Measurements from ENCODE around the gene HAND2.

Gene HAND2

DNA sequence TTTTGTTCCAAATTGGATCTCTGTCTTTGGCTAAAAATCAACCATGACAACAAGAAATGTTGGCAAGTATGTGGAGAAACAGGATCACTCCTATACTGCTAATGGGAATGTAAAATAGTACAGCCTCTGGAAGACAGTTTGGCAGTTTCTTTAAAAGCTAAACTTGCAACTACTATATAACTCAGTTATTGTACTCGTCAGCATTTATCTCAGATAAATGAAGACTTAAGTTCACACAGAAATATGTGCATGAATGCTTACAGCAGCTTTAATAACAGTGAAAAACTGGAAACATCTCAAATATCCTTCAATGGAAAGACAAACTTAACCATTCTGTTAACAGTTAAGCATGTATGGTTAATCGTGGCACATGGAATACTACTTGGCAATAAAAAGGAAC is 15.4 kb upstream of the HAND2 start:
- H3K9me3 Mint-ChIP-seq, result no peaks in the 10 kb centered on the region
- H3K36me3 Mint-ChIP-seq (ENCODE audit: low read depth), result no peaks in the 10 kb centered on the region
- DNase-seq (ENCODE audit: low spot score), result no peak
- H3K27me3 Mint-ChIP-seq (ENCODE audit: low read depth), result peaks cover 34% of the 10 kb centered on the region
- no peak overlapping the region for H3K4me3 Mint-ChIP-seq
- H3K4me1 Mint-ChIP-seq (ENCODE audit: low read depth), result no peaks in the 10 kb centered on the region
- H3K27ac Mint-ChIP-seq, result no peak overlapping the region

DNA sequence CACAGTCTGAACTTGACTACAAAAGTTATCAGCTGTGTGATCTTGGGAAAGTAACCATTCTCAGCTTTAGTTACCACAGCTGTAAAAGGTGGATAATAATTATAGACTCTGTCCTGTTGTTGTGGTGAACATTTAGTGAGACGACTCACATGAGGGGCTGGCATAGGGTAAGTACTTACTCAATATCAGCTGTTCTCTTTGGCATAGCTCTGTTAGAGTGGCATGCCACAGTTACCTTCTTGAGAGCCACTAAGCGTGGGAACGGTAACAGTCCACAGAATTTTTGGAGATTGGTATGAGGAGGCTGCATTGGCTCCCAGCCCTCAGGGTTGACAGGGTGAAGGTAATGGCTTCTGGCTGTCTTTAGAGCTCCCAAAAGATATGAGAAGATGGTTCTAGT is 13.2 kb upstream of the HAND2 start:
- DNase-seq (ENCODE audit: low spot score), result no peak
- no peak overlapping the region for H3K4me3 Mint-ChIP-seq
- H3K27ac Mint-ChIP-seq, result no peak overlapping the region
- H3K36me3 Mint-ChIP-seq (ENCODE audit: low read depth), result no peaks in the 10 kb centered on the region
- peaks cover 2% of the 10 kb centered on the region for H3K4me1 Mint-ChIP-seq (ENCODE audit: low read depth)
- peaks cover 55% of the 10 kb centered on the region for H3K27me3 Mint-ChIP-seq (ENCODE audit: low read depth)
- no peaks in the 10 kb centered on the region for H3K9me3 Mint-ChIP-seq

DNA sequence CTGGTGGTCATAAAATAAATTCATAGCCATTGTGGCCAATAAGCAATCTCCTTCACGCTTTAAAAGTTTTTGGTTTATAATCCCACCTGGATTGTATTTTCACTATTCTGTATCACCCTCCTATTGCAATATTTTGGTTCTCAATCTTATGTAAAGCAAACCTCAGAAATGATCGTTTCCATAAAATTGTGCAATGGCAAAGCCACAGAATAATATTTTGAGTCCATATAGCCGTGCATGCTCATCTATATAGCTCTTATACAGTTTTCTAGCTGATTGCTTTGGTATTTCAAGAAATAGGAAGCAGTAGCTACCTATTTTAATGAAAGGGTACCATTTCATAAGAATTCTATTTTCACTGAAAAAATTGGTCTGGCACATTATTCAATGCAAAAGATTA is 10.0 kb upstream of the HAND2 start:
- DNase-seq (ENCODE audit: low spot score), result no peak
- Mint-ChIP-seq H3K4me1 (ENCODE audit: low read depth) (peaks cover 2% of the 10 kb centered on the region), H3K27me3 (ENCODE audit: low read depth) (peaks cover 64% of the 10 kb centered on the region), H3K27ac (no peak overlapping the region), H3K36me3 (ENCODE audit: low read depth) (no peaks in the 10 kb centered on the region), H3K9me3 (no peaks in the 10 kb centered on the region), H3K4me3 (no peak overlapping the region)

DNA sequence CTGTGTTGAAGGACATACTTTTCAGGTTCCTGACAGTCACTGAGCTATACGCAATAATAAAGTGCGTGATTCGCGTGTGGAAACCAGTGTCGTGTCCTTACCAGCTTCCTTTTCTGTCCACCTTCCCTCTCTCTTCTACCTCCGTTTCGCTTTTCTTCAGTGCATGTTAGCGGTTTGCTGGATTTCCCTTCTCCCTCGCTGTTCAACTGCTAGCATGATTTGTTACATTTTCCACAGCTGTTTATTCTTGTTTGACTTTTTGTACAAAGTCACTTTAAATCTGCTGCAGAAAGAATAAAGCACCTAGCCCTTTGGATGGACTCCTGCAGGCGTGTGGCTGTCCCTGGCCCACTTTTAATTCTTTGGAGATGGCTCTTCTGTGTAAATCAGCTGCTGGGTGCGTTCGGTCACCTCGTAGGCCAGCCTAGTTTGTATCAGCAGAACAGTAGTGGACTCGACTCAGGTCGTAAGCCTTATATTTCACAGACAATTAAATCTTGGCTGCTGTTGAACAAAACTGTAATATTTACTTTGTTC is 8.9 kb upstream of the HAND2 start:
- Mint-ChIP-seq H3K4me1 (ENCODE audit: low read depth) (peaks cover 2% of the 10 kb centered on the region), H3K36me3 (ENCODE audit: low read depth) (no peaks in the 10 kb centered on the region), H3K27me3 (ENCODE audit: low read depth) (peaks cover 71% of the 10 kb centered on the region), H3K4me3 (peak overlapping the region; percentile 35), H3K9me3 (no peaks in the 10 kb centered on the region), H3K27ac (no peak overlapping the region)
- DNase-seq (ENCODE audit: low spot score), result no peak

DNA sequence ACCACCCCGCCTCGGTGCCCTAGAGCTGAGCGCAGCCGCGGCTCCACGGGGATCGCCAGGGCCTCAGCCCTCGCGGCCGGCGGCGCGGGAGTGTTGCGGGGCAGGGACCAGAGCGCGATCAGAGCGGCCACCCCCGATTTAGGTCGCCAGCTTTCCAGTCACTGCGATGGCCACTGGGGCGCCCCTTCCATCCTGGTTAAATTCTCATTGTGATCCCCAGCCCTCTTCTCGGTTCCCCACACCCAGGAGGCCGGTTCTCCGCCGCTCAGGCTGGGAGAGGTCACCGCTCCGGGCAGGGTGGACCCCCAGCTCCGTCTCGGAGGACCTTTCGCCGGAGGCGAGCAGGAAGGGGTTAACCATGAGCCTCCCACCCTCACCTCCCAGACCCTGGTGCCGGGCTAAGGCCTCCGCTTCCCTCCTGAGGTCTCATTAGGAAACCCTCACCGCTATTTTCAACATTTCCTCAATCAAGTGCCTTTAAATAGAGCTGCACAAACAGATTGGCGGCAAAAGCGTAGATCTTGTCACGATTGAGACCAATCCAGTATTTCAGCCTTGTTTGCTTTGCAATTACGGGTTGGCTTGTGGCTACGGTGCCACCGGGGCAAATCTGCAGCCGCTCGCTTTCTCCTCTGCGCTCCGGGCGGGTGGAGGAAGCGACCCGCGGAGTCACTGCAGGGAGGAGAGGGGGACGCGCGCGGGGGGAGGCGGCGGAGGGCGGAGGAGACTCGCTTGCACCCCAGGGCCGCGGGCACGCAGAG is 8.3 kb upstream of the HAND2 start:
- H3K27me3 Mint-ChIP-seq (ENCODE audit: low read depth), result peaks cover 74% of the 10 kb centered on the region
- H3K4me3 Mint-ChIP-seq, result peak overlapping the region; percentile 65
- H3K4me1 Mint-ChIP-seq (ENCODE audit: low read depth), result peaks cover 2% of the 10 kb centered on the region
- H3K36me3 Mint-ChIP-seq (ENCODE audit: low read depth), result no peaks in the 10 kb centered on the region
- no peak overlapping the region for H3K27ac Mint-ChIP-seq
- H3K9me3 Mint-ChIP-seq, result no peaks in the 10 kb centered on the region
- no peak for DNase-seq (ENCODE audit: low spot score)

DNA sequence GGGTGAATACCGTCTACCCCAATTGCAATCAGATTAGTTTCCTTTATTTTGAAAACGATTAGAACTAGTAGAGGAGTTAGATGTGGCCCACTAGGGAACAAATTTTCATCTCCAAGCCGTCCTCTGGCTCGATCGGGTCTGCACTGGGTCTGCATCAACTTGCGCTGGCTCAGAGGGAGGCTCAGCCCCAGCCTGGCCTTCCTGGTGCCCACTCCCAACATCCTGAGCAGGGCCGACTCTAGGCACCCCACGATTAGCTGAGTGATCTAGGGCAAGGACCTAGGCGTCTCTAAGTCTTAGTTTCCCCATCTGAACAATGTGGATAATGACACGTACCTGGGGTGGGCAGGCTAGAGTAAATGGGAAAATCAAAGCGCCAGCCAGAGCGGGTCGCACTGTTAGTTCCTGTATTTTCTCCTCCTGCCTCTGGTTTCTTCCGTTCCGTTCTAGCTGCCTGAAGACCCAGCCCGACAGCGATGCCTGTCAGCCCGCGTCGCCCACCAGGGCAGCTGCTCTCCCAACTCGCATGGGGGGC is 7.7 kb upstream of the HAND2 start:
- H3K36me3 Mint-ChIP-seq (ENCODE audit: low read depth), result no peaks in the 10 kb centered on the region
- peaks cover 81% of the 10 kb centered on the region for H3K27me3 Mint-ChIP-seq (ENCODE audit: low read depth)
- H3K27ac Mint-ChIP-seq, result no peak overlapping the region
- no peaks in the 10 kb centered on the region for H3K9me3 Mint-ChIP-seq
- DNase-seq (ENCODE audit: low spot score), result no peak
- H3K4me3 Mint-ChIP-seq, result no peak overlapping the region
- peaks cover 2% of the 10 kb centered on the region for H3K4me1 Mint-ChIP-seq (ENCODE audit: low read depth)

DNA sequence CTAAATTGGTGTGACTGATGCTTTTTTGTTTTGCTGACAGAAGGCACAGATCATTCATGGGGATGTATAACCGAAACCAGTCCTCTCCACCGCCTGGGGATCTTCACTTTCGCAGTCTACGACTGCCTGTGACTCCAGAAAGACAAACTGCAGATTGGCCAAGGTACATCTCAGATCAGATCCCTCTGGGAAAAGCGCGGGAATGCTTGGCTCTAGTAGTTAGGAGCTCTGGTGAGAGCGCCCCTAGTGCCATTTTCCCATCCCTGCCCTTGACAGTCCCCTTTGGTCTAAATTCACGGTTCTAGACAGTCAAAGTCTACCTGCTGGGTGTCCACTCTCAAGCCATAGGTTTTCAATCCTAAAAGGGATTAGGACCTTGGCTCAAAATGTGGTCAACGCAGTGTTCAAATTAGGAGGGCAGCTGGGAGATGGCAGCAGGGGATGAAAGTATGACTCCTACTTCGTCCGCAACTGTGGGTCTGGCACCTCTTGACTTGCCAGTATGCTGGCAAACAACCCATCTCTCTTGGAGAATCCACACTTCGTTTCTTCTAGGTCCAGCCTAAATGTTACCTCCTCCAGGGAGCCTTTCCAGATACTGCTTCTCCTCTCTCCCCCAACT is 6.9 kb upstream of the HAND2 start:
- no peak overlapping the region for H3K4me3 Mint-ChIP-seq
- H3K27me3 Mint-ChIP-seq (ENCODE audit: low read depth), result peaks cover 87% of the 10 kb centered on the region
- H3K9me3 Mint-ChIP-seq, result no peaks in the 10 kb centered on the region

DNA sequence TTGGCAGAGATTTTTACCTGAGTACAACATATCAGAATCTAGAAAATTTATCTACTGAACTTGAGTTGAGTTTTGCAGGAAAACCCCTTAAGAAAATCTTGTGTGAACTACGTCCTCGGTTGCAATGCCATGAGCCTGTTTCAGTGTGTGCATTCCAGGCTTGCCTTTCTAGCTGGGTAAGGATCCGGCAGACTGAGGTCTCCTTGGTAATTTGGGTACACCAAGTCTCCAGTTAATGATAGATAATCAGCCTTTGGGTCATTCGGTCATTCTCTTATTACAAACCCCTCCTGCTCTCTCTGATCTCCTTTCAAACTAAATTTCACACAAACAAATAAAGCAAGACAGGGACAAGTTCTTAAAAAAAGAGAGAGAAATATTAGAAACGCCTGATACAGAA is 5.9 kb upstream of the HAND2 start:
- Mint-ChIP-seq H3K27me3 (ENCODE audit: low read depth) (peaks cover 93% of the 10 kb centered on the region), H3K4me1 (ENCODE audit: low read depth) (peaks cover 2% of the 10 kb centered on the region), H3K9me3 (no peaks in the 10 kb centered on the region), H3K4me3 (no peak overlapping the region), H3K36me3 (ENCODE audit: low read depth) (no peaks in the 10 kb centered on the region), H3K27ac (no peak overlapping the region)
- DNase-seq (ENCODE audit: low spot score), result no peak

More for the DNA sequence above, 6.9 kb upstream of the HAND2 start:
- Mint-ChIP-seq H3K27ac (no peak overlapping the region), H3K4me1 (ENCODE audit: low read depth) (peaks cover 2% of the 10 kb centered on the region), H3K36me3 (ENCODE audit: low read depth) (no peaks in the 10 kb centered on the region)
- no peak for DNase-seq (ENCODE audit: low spot score)

DNA sequence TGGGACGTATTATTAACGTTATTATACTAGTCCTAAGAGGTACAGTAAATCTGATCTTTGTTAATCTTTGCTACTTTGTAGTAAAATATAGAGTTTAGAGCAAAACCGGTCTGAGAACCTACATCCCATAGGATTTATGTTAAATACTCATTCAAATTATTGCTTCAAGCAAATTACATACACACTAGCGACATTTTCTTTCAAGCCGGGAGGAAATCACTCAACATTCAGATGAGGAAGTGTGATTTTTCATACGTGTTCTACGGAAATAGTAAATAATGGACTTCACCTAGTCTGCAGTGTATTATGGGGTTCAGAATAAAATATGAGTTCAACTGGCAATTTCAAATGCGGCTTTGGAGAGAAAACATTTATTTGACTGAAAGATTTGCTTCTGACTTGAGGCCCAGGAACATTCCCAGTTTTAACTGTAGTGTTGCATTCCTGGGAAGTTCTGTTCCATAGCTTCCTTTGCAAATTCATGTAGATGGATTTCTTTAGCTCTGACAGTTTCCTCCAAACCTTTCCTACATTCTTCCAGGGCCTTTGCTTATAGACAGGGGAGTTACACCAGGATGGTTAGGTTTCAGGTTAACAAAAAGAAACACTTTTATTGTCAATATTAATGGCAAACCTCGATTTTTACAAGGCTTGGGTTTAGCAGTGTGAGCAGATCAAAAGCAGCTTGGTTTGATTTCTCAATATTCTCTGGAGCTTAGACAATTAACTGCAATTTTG is 5.3 kb upstream of the HAND2 start:
- Mint-ChIP-seq H3K27ac (no peak overlapping the region), H3K4me3 (no peak overlapping the region), H3K9me3 (no peaks in the 10 kb centered on the region), H3K36me3 (ENCODE audit: low read depth) (no peaks in the 10 kb centered on the region), H3K4me1 (ENCODE audit: low read depth) (peaks cover 2% of the 10 kb centered on the region), H3K27me3 (ENCODE audit: low read depth) (peaks cover 95% of the 10 kb centered on the region)
- DNase-seq (ENCODE audit: low spot score), result no peak

DNA sequence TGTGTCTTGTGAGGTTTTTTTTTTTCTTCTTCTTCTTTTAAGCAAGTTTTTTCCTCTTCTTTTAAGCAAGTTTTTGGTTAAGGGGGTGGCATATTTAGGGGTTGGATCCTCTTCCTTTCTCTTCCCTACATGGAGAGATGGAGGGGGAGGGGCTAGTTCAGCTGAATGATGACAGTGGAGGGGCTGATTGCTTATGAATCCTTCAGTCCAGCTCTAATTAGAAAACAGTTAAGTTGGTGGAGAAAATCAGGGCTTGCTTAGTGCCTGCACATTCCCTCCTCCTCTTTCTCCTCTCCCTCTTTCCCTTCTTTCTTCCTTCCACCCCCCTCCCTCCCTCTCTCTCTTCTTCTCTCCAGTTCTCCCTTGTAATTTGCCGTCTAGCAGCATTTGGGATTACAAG is 4.4 kb upstream of the HAND2 start:
- Mint-ChIP-seq H3K9me3 (no peaks in the 10 kb centered on the region), H3K4me3 (no peak overlapping the region), H3K27me3 (ENCODE audit: low read depth) (peaks cover 93% of the 10 kb centered on the region), H3K27ac (no peak overlapping the region), H3K4me1 (ENCODE audit: low read depth) (peaks cover 2% of the 10 kb centered on the region), H3K36me3 (ENCODE audit: low read depth) (no peaks in the 10 kb centered on the region)
- DNase-seq (ENCODE audit: low spot score), result no peak

DNA sequence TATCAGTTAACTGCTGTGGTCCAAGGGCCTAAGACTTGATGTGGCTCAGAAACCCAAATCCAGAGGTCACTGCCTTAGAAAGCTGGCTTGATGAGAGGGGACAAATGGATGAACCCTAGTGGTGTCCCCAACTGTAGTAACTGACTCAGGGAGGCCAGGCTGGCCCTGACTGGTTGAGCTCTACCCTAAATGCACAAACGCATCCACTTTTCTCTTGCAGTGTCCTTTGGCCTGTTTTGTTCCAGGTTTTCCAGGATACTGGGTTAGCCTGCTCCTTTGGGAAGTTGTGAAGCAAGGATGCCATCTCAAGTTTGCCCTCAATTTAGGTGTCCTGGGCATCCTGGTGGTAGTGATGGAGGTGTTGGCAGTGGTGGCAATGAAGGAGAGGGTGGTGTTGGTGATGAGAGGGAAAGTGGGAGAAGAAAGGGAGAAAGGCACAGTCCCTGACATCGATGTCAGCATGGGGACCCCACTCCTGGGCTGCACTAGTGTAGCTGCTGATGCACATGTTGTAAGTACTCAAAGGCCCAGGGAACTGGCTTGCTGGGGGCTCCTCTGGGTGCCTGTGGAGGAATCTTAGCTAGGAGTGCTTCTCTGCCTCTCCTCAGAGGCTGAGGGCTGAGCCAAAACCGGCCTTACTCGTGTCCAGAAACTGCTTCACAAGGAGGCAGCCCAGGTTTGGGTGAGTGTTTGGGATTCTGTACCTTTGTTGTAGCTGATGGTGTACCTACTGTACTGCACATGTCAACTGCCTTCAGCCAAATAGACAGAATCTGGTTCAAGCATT is 2.9 kb upstream of the HAND2 start:
- Mint-ChIP-seq H3K4me3 (no peak overlapping the region), H3K36me3 (ENCODE audit: low read depth) (no peaks in the 10 kb centered on the region), H3K9me3 (no peaks in the 10 kb centered on the region), H3K27ac (no peak overlapping the region), H3K27me3 (ENCODE audit: low read depth) (peaks cover 90% of the 10 kb centered on the region), H3K4me1 (ENCODE audit: low read depth) (peaks cover 3% of the 10 kb centered on the region)
- no peak for DNase-seq (ENCODE audit: low spot score)

DNA sequence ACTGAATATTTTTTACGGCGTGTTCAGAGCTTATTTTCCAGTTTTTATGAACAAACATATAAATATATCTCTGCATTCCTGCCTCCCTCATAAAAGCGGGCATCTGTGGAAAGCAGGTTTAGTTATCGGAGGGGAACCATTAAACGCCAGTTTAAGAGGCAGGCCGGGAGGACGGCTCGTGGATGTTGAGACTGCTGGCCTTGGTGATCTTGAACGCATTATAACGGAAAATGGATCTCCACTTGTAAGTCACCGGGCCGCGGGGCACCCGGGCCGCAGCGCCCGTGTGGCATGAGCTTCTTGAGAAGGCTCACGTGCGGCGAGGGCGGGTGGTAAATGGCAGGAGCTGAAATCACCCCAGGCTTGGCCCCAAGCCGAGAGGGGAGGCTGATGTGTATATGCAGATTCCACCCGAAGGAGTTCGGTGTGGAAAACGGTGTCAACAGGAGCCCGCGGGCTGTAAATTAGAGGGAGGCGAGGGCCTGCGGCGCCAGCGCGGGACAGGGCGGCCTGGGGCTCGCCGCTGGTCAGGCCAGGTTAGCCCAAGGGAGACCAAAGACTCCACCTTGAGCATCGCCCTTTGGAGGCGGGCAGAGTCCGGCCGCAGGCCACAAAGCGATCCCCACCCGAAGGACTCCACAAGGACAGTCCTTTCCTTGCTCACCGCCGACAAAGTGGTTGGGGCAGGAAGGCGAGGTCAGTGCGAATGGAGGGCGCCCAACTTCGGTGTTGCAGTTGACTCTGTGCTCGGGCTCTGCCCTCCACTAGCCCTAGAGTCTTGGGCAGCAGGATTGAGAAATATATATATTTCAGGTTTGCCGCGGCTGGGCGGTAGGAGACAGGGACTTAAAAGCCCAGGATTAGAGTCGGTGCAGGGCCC is 1.3 kb upstream of the HAND2 start:
- Mint-ChIP-seq H3K27ac (no peak overlapping the region), H3K9me3 (no peaks in the 10 kb centered on the region), H3K36me3 (ENCODE audit: low read depth) (no peaks in the 10 kb centered on the region), H3K4me1 (ENCODE audit: low read depth) (peaks cover 3% of the 10 kb centered on the region), H3K27me3 (ENCODE audit: low read depth) (peaks cover 89% of the 10 kb centered on the region), H3K4me3 (no peak overlapping the region)
- no peak for DNase-seq (ENCODE audit: low spot score)
